Gastrocnemius medialis (tissue), 4 donors: ENCODE data around the gene MLX.

ENCODE experiments used
- POLR2A ChIP-seq, 2 donors: fragments of 450-650 bp; IDR thresholded peaks; one replicate each; pipeline ENCODE4 v1.6.1; 2017; ENCODE audit warnings: antibody characterized with exemption in 2 of 2, mild to moderate bottlenecking in 2 of 2, moderate library complexity in 2 of 2
- TF ChIP-seq, protein P1 (sequence below), 5 experiments: fragments of 450-650 bp in 3 of 5; fragments of 200-600 bp in 2 of 5; sonication (generic) in 2 of 5; IDR thresholded peaks in 4 of 5; conservative IDR thresholded peaks in 1 of 5; 1 replicate in 4 of 5; 2 replicates in 1 of 5; pipeline ENCODE4 v1.5.1; 2016 to 2019; ENCODE audit warnings: antibody characterized with exemption in 5 of 5, mild to moderate bottlenecking in 3 of 5, moderate library complexity in 3 of 5

DNA sequence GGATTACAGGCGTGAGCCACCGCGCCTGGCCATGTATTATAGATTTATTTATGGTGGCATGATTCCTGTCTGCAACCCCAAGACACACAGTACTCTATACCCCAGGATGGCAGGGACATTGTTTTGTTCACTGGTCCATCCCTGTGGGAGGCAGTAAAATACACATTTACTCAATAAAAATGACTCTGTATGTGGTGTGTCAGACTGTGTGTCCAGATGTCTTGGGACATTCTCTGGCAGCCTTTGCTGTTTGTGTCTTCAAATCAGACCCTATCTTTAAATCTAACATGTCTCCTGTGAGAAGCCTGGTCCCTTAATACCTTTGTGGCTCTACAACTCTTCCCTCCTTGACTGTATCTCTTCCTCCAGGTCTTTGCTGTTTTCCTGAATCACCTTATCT lies 6.7 kb upstream of the MLX start:
- TF ChIP-seq, protein P1, sequence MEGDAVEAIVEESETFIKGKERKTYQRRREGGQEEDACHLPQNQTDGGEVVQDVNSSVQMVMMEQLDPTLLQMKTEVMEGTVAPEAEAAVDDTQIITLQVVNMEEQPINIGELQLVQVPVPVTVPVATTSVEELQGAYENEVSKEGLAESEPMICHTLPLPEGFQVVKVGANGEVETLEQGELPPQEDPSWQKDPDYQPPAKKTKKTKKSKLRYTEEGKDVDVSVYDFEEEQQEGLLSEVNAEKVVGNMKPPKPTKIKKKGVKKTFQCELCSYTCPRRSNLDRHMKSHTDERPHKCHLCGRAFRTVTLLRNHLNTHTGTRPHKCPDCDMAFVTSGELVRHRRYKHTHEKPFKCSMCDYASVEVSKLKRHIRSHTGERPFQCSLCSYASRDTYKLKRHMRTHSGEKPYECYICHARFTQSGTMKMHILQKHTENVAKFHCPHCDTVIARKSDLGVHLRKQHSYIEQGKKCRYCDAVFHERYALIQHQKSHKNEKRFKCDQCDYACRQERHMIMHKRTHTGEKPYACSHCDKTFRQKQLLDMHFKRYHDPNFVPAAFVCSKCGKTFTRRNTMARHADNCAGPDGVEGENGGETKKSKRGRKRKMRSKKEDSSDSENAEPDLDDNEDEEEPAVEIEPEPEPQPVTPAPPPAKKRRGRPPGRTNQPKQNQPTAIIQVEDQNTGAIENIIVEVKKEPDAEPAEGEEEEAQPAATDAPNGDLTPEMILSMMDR (IDR thresholded peaks at IDR 0.05 in 4 of 5, conservative IDR thresholded peaks at IDR 0.05 in 1 of 5): no peak
- no peak for TF ChIP-seq POLR2A (IDR thresholded peaks at IDR 0.05)
